Measurements from ENCODE around the gene TMEM14C. TPM values are rescaled to one million over a fixed set of nuclear protein-coding genes. Genes with fewer than 3 reads are reported as not detected.
A peak's percentile ranks its signal among the peaks of the same experiment; 100 is the strongest.

TMEM14C gene
- total and polyA plus RNA-seq, 10 donors: 40.7 to 115 (median 68.4) TPM

DNA sequence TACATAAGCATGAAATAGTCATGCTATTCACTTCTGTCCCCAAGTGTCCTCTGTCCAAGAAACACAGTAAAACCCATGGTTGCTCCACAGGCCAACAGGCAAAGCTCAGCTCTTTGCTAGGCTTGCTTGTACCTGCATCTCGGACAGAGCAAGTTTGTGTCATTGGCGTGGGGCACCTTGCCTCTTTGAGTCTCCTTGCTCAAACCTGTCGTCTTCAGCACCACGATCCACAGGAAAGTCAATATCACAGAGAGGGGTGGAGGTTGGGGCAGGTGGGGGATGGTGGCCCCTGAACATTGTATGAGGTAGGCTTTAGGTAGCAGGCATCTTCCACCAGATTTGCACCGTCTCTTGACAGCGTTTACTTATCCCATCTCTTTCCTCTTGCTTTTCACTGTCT is 20.6 kb downstream of the TMEM14C start:
- TF ChIP-seq POLR2AphosphoS5 (IDR thresholded peaks at IDR 0.05) (no peak), POLR2A (IDR thresholded peaks at IDR 0.05) (no peak)
- TF ChIP-seq, protein P1, sequence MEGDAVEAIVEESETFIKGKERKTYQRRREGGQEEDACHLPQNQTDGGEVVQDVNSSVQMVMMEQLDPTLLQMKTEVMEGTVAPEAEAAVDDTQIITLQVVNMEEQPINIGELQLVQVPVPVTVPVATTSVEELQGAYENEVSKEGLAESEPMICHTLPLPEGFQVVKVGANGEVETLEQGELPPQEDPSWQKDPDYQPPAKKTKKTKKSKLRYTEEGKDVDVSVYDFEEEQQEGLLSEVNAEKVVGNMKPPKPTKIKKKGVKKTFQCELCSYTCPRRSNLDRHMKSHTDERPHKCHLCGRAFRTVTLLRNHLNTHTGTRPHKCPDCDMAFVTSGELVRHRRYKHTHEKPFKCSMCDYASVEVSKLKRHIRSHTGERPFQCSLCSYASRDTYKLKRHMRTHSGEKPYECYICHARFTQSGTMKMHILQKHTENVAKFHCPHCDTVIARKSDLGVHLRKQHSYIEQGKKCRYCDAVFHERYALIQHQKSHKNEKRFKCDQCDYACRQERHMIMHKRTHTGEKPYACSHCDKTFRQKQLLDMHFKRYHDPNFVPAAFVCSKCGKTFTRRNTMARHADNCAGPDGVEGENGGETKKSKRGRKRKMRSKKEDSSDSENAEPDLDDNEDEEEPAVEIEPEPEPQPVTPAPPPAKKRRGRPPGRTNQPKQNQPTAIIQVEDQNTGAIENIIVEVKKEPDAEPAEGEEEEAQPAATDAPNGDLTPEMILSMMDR (IDR thresholded peaks at IDR 0.05 in 8 of 11, conservative IDR thresholded peaks at IDR 0.05 in 3 of 11): no peak
- WGBS, 5 donors: 85 to 94% (median 87%) methylated on average over 6 of the region's 6 CpGs
- intact Hi-C loops (cut with DNase I; ENCODE audit: low total_unique reads): loop anchor here (10.0 kb wide), 1 partner anchor 49 kb away; the partner anchor contains the start of genes C6orf52 and PAK1IP1

DNA sequence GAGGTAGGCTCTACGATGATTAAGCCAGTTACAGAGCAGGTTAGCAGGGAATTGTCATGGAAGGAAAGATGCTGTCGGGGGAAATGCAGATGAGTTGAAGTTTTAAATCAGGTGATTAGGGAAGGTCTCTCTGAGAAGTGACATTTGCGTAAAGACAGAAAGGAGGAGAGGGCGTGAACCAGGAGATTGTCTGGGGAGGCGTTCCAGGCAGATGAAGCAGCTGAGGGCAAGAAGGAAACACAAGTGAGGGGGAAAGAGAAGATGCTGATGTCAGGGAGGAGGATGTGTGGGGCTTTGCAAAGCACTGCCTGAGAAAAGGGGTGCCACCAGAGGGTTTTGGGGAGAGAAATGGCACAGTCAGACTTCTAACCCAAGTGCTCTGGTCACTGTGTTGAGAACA is 22.2 kb downstream of the TMEM14C start:
- no peak overlapping the region for H3K27ac ChIP-seq
- H3K4me1 ChIP-seq: peaks cover 9 to 40% (median 31%) of the 10 kb centered on the region in 6 donors
- TF ChIP-seq POLR2A (IDR thresholded peaks at IDR 0.05) (no peak), POLR2AphosphoS5 (IDR thresholded peaks at IDR 0.05) (no peak)
- peaks cover 0 to 4% (median 0%) of the 10 kb centered on the region in 8 donors for H3K9me3 ChIP-seq
- peaks cover 0 to 19% (median 0%) of the 10 kb centered on the region in 6 donors for H3K36me3 ChIP-seq
- DNase-seq: no peak
- intact Hi-C loops (cut with DNase I; ENCODE audit: low total_unique reads): loop anchor here (10.0 kb wide), 1 partner anchor 50 kb away; the partner anchor contains the start of genes C6orf52 and PAK1IP1
- 86 to 94% (median 92%) methylated on average over 5 of the region's 5 CpGs for WGBS, 5 donors
- no peaks in the 10 kb centered on the region for H3K27me3 ChIP-seq (replicated peaks in 1 of 7)
- H3K4me3 ChIP-seq: no peak overlapping the region

More for the DNA sequence above, 20.6 kb downstream of the TMEM14C start:
- no peak overlapping the region for H3K4me3 ChIP-seq
- DNase-seq: no peak
- no peaks in the 10 kb centered on the region for H3K27me3 ChIP-seq (replicated peaks in 1 of 7)
- peaks cover 0 to 10% (median 0%) of the 10 kb centered on the region in 6 donors for H3K36me3 ChIP-seq
- peaks cover 2 to 24% (median 15%) of the 10 kb centered on the region in 6 donors for H3K4me1 ChIP-seq
- no peak overlapping the region for H3K27ac ChIP-seq
- peaks cover 0 to 4% (median 0%) of the 10 kb centered on the region in 8 donors for H3K9me3 ChIP-seq

DNA sequence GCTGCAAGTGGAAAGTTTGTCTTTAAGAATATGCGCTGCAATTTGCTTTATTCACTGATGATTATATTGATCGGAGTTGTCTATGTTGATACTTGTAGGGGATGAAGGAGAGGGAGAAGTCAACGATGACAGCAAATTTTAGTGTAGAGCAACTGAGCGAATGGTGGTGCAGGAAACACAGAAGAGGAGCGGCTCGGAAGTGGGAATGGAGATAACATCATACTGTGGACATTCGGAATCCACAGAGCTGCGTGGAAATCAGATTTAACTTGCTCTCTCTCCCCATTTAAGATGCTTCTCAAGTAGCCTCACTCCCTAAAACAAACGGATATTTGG is 24.0 kb downstream of the TMEM14C start:
- Histone ChIP-seq H3K27me3 (replicated peaks in 1 of 7) (no peaks in the 10 kb centered on the region), H3K27ac (peak overlapping the region in 7 of 8 donors; percentile 84 to 90 (median 89)), H3K36me3 (peaks cover 0 to 33% (median 6%) of the 10 kb centered on the region in 6 donors), H3K9me3 (no peaks in the 10 kb centered on the region), H3K4me3 (peak overlapping the region; percentile 50 to 82 (median 65)), H3K4me1 (peaks cover 9 to 56% (median 37%) of the 10 kb centered on the region in 6 donors)
- DNase-seq: no peak
- TF ChIP-seq, protein P1 (IDR thresholded peaks at IDR 0.05 in 8 of 11, conservative IDR thresholded peaks at IDR 0.05 in 3 of 11): no peak
- TF ChIP-seq POLR2AphosphoS5 (IDR thresholded peaks at IDR 0.05) (no peak), POLR2A (IDR thresholded peaks at IDR 0.05) (no peak)
- intact Hi-C loops (cut with DNase I; ENCODE audit: low total_unique reads): loop anchor here (10.0 kb wide), 1 partner anchor 52 kb away; the partner anchor contains the start of genes C6orf52 and PAK1IP1
- 35 to 42% (median 38%) methylated on average over 9 of the region's 9 CpGs for WGBS, 5 donors

DNA sequence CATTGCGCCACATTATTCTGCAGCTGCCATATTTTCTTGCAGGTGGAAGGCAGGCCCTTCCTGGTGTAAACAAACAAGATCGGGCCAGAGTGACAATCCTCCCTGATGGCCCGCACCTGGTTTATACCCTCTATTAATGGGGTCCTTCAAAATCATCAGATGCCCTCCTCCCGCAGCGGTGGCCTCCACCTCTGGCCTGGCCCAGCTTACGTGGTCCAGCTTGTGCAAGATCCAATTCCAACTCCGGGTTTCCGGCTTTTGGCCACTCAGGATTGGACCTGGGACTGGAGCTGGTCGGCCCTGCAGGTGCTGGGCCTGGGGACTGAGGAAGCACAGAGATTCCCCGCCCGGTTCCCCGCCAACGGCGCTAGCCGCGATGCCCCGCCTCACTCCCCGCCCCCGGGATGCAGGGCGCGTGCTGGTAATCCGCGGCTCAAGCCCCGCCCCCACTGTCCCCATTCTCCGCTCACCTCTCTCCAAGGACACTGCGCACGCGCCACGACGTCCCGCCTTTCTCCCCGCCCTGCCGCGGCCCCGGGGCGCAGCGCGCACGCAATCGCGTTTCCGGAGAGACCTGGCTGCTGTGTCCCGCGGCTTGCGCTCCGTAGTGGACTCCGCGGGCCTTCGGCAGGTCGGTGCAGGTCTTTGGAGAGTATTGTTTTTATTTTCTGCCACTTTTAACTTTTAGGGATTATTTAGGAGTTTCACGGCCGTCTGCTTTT is 24.5 kb downstream of the TMEM14C start, which contains the start of gene TMEM14B:
Gene TMEM14B, plus strand, starts transcription at position 555 of the 722 bp plus-strand sequence. CDS start 1,441 bp downstream, outside the sequence.
- H3K36me3 ChIP-seq: peaks cover 0 to 33% (median 7%) of the 10 kb centered on the region in 6 donors
- H3K27ac ChIP-seq: peak within 1 kb of the TSS; percentile 80 to 90 (median 88)
- peak; percentile 100 for DNase-seq
- intact Hi-C loops (cut with DNase I; ENCODE audit: low total_unique reads): loop anchor here (10.0 kb wide), 1 partner anchor 53 kb away; the partner anchor contains the start of genes C6orf52 and PAK1IP1
- H3K27me3 ChIP-seq (replicated peaks in 1 of 7): no peaks in the 10 kb centered on the region
- peak within 1 kb of the TSS; percentile 50 to 82 (median 65) for H3K4me3 ChIP-seq
- H3K4me1 ChIP-seq: peaks cover 9 to 59% (median 37%) of the 10 kb centered on the region in 6 donors
- 1 to 2% (median 1%) methylated on average over 21 to 52 of the region's 52 CpGs for WGBS, 5 donors
- TF ChIP-seq POLR2AphosphoS5 (IDR thresholded peaks at IDR 0.05) (peak; percentile 97 to 99 (median 98)), POLR2A (IDR thresholded peaks at IDR 0.05) (peak in 1 of 3 donors; percentile 16)
- TF ChIP-seq, protein P1 (IDR thresholded peaks at IDR 0.05 in 8 of 11, conservative IDR thresholded peaks at IDR 0.05 in 3 of 11): peak in 3 of 11 experiments; percentile 22 to 39 (median 25)
- no peaks in the 10 kb centered on the region for H3K9me3 ChIP-seq

All from spleen (tissue), 11 donors.